Astrocyte (in vitro differentiated cells and primary cell): Measurements from ENCODE around the gene PDE11A. TPM values are rescaled to one million over a fixed set of nuclear protein-coding genes. Genes with fewer than 3 reads are reported as not detected.

Source experiments
- DNase-seq: peaks from one replicate; pipeline ENCODE4 v3.0.0-alpha.2; 2010; ENCODE audit warnings: low read depth
- FAIRE-seq: peaks from 2 replicates; lab custom pipeline; 2011; peaks lifted over from hg19 to GRCh38; lab: Jason Lieb, UNC
- H2AFZ ChIP-seq: 2 replicates; pipeline ENCODE4 v1.6.0; 2012; ENCODE audit warnings: low read depth, low read length, inconsistent platforms
- H3K27ac ChIP-seq: 2 replicates; pipeline ENCODE4 v1.5.1; 2011; ENCODE audit warnings: low read depth, low read length, inconsistent platforms
- H3K27me3 ChIP-seq: 2 replicates; pipeline ENCODE4 v1.6.0; 2011; ENCODE audit warnings: low read length, inconsistent platforms; ENCODE audit not compliant: insufficient read depth
- H3K36me3 ChIP-seq: 2 replicates; pipeline ENCODE4 v1.5.1; 2011; ENCODE audit warnings: low read length, inconsistent platforms; ENCODE audit not compliant: insufficient read depth
- H3K4me1 ChIP-seq: 2 replicates; pipeline ENCODE4 v1.5.1; 2011; ENCODE audit warnings: low read length, inconsistent platforms; ENCODE audit not compliant: insufficient read depth
- H3K4me2 ChIP-seq: 2 replicates; pipeline ENCODE4 v1.6.0; 2012; ENCODE audit warnings: low read length, inconsistent platforms
- H3K4me3 ChIP-seq: 2 replicates; pipeline ENCODE4 v1.5.1; 2011; ENCODE audit warnings: low read depth, mild to moderate bottlenecking, low read length, inconsistent platforms; ENCODE audit not compliant: insufficient read depth
- H3K79me2 ChIP-seq: 2 replicates; pipeline ENCODE4 v1.6.0; 2012; ENCODE audit warnings: mild to moderate bottlenecking, low read length, inconsistent platforms; ENCODE audit not compliant: insufficient read depth
- H3K9ac ChIP-seq: 2 replicates; pipeline ENCODE4 v1.6.0; 2012; ENCODE audit warnings: mild to moderate bottlenecking, low read length, inconsistent platforms
- H3K9me3 ChIP-seq: 2 replicates; pipeline ENCODE4 v1.5.1; 2012; ENCODE audit warnings: low read depth, mild to moderate bottlenecking, low read length, inconsistent platforms; ENCODE audit not compliant: insufficient read depth
- H4K20me1 ChIP-seq: 2 replicates; pipeline ENCODE4 v1.6.0; 2012; ENCODE audit warnings: low read length, inconsistent platforms; ENCODE audit not compliant: insufficient read depth
- H3K27ac Mint-ChIP-seq: one replicate; pipeline ENCODE4 v1.8.0; 2021; ENCODE audit warnings: mild to moderate bottlenecking, mixed read lengths; ENCODE audit not compliant: unreplicated experiment
- H3K27me3 Mint-ChIP-seq: one replicate; pipeline ENCODE4 v1.8.0; 2021; ENCODE audit warnings: low read depth, mixed read lengths; ENCODE audit not compliant: unreplicated experiment
- H3K36me3 Mint-ChIP-seq: one replicate; pipeline ENCODE4 v1.8.0; 2021; ENCODE audit warnings: low read depth, mixed read lengths; ENCODE audit not compliant: unreplicated experiment
- H3K4me1 Mint-ChIP-seq: one replicate; pipeline ENCODE4 v1.8.0; 2021; ENCODE audit warnings: low read depth, mixed read lengths; ENCODE audit not compliant: unreplicated experiment
- H3K4me3 Mint-ChIP-seq: one replicate; pipeline ENCODE4 v1.8.0; 2021; ENCODE audit warnings: mild to moderate bottlenecking, moderate library complexity, mixed read lengths; ENCODE audit not compliant: unreplicated experiment
- H3K9me3 Mint-ChIP-seq: one replicate; pipeline ENCODE4 v1.8.0; 2021; ENCODE audit warnings: mild to moderate bottlenecking, mixed read lengths; ENCODE audit not compliant: unreplicated experiment
- EZH2 ChIP-seq: IDR thresholded peaks from 2 replicates; pipeline ENCODE4 v1.6.1; 2012; ENCODE audit warnings: mild to moderate bottlenecking, low read length, inconsistent platforms; ENCODE audit not compliant: insufficient read depth
- total RNA-seq: library from RNA; stranded (reverse); gene quantifications from 2 replicates; pipeline ENCODE4 v1.2.1, GENCODE V29; 2021
- TF ChIP-seq, protein P1 (sequence below): IDR thresholded peaks from 2 replicates; pipeline ENCODE4 v1.5.1; 2011; ENCODE audit warnings: low read depth, mild to moderate bottlenecking, inconsistent platforms, low read length, moderate library complexity; ENCODE audit not compliant: insufficient read depth

Gene PDE11A
- total RNA-seq, 1 donor from 2014 or later = 0.45 TPM

- H3K9ac ChIP-seq = no peak overlapping the region
- H3K4me1 Mint-ChIP-seq = no peaks in the 10 kb centered on the region
These were observed 350.6 kb downstream of the PDE11A start for GRCh38 chr2:177721818-177722567.

GRCh38 chr2:177721087-177721486 is 351.5 kb downstream of the PDE11A start:
- no peak for TF ChIP-seq EZH2
- TF ChIP-seq, protein P1, sequence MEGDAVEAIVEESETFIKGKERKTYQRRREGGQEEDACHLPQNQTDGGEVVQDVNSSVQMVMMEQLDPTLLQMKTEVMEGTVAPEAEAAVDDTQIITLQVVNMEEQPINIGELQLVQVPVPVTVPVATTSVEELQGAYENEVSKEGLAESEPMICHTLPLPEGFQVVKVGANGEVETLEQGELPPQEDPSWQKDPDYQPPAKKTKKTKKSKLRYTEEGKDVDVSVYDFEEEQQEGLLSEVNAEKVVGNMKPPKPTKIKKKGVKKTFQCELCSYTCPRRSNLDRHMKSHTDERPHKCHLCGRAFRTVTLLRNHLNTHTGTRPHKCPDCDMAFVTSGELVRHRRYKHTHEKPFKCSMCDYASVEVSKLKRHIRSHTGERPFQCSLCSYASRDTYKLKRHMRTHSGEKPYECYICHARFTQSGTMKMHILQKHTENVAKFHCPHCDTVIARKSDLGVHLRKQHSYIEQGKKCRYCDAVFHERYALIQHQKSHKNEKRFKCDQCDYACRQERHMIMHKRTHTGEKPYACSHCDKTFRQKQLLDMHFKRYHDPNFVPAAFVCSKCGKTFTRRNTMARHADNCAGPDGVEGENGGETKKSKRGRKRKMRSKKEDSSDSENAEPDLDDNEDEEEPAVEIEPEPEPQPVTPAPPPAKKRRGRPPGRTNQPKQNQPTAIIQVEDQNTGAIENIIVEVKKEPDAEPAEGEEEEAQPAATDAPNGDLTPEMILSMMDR = no peak
- Histone ChIP-seq H3K27ac (no peak overlapping the region), H2AFZ (no peak overlapping the region), H3K79me2 (no peaks in the 10 kb centered on the region), H4K20me1 (no peaks in the 10 kb centered on the region), H3K4me1 (no peaks in the 10 kb centered on the region), H3K4me2 (no peak overlapping the region), H3K4me3 (no peak overlapping the region), H3K9me3 (no peaks in the 10 kb centered on the region), H3K27me3 (no peaks in the 10 kb centered on the region), H3K36me3 (no peaks in the 10 kb centered on the region), H3K9ac (no peak overlapping the region)
- Mint-ChIP-seq H3K36me3 (no peaks in the 10 kb centered on the region), H3K27ac (no peak overlapping the region), H3K27me3 (peaks cover 3% of the 10 kb centered on the region), H3K9me3 (no peaks in the 10 kb centered on the region), H3K4me1 (no peaks in the 10 kb centered on the region), H3K4me3 (no peak overlapping the region)
- no peak for DNase-seq
- FAIRE-seq = no peak

More at GRCh38 chr2:177721818-177722567, 350.6 kb downstream of the PDE11A start:
- Histone ChIP-seq H3K27me3 (no peaks in the 10 kb centered on the region), H3K9me3 (no peaks in the 10 kb centered on the region), H3K4me1 (no peaks in the 10 kb centered on the region), H3K36me3 (no peaks in the 10 kb centered on the region), H3K27ac (no peak overlapping the region), H3K4me2 (no peak overlapping the region), H2AFZ (no peak overlapping the region), H3K4me3 (no peak overlapping the region), H3K79me2 (no peaks in the 10 kb centered on the region), H4K20me1 (no peaks in the 10 kb centered on the region)
- Mint-ChIP-seq H3K36me3 (no peaks in the 10 kb centered on the region), H3K27ac (no peak overlapping the region), H3K9me3 (no peaks in the 10 kb centered on the region), H3K27me3 (peaks cover 4% of the 10 kb centered on the region), H3K4me3 (no peak overlapping the region)
- FAIRE-seq (no peak), DNase-seq (no peak)
- no peak for TF ChIP-seq EZH2
- TF ChIP-seq, protein P1 = no peak
